PFSK-1 (cell line): ENCODE data around the gene TPK1.

Experiments used
- POLR2AphosphoS5 ChIP-seq: IDR thresholded peaks from 2 replicates; pipeline ENCODE4 v1.6.1; 2012; ENCODE audit warnings: low read depth, mild to moderate bottlenecking, control low read depth, low read length, moderate library complexity
- TF ChIP-seq, protein P1 (sequence below), 2 experiments: IDR thresholded peaks; 2 replicates each; pipeline versions ENCODE4 v1.6.1 to v1.8.0; 2011 to 2012; ENCODE audit warnings: low read depth in 2 of 2, low read length in 2 of 2, control low read depth in 1 of 2, inconsistent platforms in 1 of 2, mild to moderate bottlenecking in 1 of 2, moderate library complexity in 1 of 2; ENCODE audit not compliant: insufficient read depth in 1 of 2

DNA sequence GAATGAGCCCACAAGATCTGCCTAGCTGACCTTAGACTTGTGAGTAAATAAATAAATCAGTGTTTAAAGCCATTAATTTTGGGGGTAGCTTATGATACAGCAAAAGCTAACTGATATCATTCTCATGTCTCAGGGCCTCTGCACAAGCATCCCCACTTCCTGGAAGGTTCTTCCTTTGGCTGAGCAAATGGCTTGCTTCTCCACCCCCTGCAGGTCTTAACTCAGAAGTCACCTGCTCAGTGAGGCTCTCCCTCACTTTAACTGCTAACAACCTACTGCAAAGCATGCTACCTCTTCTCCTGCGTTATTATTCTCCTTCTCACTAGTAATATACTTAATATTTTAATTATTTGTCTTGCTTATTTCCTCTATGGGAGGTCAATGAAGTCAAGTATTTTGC is 167.3 kb downstream of the TPK1 start:
- TF ChIP-seq, protein P1, sequence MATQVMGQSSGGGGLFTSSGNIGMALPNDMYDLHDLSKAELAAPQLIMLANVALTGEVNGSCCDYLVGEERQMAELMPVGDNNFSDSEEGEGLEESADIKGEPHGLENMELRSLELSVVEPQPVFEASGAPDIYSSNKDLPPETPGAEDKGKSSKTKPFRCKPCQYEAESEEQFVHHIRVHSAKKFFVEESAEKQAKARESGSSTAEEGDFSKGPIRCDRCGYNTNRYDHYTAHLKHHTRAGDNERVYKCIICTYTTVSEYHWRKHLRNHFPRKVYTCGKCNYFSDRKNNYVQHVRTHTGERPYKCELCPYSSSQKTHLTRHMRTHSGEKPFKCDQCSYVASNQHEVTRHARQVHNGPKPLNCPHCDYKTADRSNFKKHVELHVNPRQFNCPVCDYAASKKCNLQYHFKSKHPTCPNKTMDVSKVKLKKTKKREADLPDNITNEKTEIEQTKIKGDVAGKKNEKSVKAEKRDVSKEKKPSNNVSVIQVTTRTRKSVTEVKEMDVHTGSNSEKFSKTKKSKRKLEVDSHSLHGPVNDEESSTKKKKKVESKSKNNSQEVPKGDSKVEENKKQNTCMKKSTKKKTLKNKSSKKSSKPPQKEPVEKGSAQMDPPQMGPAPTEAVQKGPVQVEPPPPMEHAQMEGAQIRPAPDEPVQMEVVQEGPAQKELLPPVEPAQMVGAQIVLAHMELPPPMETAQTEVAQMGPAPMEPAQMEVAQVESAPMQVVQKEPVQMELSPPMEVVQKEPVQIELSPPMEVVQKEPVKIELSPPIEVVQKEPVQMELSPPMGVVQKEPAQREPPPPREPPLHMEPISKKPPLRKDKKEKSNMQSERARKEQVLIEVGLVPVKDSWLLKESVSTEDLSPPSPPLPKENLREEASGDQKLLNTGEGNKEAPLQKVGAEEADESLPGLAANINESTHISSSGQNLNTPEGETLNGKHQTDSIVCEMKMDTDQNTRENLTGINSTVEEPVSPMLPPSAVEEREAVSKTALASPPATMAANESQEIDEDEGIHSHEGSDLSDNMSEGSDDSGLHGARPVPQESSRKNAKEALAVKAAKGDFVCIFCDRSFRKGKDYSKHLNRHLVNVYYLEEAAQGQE (IDR thresholded peaks at IDR 0.05; ENCODE audit: insufficient read depth in 1 of 2, low read depth in 2 of 2, low read length in 2 of 2): no peak
- no peak for TF ChIP-seq POLR2AphosphoS5
